GDM1 (cell line): ENCODE measurements around the gene MYO5B.

ENCODE experiments used
- DNase-seq: peaks from one replicate; lab custom pipeline; 2025; lab: John Stamatoyannopoulos, UW

Gene MYO5B

DNA sequence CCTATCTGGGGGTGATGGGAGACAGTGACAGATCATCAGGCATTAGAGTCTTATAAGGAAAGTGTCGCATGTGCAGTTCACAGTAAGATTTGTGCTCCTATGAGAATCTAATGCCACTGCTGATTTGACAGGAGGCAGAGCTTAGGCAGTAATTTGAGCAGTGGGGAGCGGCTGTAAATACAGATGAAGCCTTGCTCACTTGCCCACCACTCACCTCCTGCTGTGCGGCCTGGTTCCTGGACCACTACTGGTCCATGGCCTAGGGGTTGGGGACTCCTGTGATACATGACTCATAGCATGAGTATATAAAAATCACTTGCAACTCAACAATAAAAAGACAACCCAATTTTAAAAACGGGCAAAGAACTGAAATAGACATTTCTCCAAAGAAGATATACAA, 310.5 kb downstream of the MYO5B start:
- DNase-seq: no peak

DNA sequence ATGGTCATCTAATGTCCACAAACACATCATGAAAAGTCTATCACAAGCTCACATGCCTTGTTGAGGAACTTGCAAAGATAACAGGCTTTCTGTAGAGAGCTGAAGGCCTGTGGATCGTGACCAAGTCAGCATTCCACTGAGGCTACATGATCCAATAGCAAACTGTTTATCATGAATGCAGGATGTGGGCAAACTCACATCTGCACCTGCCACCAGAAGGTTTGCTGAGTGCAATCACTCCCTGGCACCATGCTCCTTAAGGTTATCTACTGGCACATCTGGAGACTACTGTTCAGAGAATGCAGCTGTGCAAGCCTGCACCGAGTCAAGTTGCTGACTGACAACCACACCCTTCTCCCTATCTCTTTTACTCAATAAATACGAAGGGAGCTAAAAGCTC, 314.3 kb downstream of the MYO5B start:
- DNase-seq: no peak

DNA sequence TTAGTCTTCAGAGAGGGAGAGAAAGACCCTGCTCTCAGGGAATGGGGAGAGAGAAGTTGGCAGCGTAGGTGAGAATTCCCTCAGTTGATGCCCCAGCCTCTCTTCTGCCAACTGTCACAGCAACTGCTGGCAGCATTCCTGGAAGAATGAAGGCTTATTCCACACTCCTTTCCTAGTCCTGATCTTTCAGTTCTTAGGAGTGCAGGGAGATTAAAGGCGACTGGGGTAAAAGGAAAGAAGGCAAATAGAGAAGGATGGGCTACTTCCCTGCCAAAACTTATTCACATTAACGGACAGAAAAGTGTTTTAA, 315.7 kb downstream of the MYO5B start:
- DNase-seq: no peak

DNA sequence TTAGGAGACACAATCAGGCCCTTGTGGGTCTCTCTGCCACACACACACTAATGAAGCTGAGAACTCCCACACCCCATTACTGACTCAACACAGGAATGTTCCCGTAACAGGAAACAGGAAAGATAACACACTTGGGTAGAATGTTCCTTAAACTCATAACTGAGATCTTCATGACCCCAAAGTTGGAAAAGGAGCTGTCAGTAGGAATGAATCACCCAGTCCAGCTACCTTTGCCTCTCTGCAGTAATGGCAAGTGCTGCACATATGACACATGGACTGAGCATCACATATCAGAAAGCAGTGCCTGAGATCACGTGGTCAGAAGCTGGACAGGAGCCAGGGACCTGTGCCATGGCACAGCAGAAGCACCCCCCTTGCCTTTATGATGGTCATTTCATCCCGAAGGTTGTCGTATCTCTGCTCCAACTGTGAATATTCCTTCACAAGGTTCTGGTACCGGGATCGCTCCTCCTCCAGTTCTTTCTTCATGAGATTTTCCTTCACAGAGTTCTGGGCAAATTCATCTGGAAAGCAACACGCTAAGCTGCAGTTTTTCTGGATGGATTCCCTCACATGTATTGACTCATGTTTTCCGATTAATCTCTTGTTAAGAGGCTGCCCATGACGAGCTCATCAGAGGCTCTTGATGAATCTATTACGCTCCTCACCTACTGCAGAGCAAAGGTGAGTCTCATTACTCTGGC, 316.2 kb downstream of the MYO5B start:
- no peak for DNase-seq

DNA sequence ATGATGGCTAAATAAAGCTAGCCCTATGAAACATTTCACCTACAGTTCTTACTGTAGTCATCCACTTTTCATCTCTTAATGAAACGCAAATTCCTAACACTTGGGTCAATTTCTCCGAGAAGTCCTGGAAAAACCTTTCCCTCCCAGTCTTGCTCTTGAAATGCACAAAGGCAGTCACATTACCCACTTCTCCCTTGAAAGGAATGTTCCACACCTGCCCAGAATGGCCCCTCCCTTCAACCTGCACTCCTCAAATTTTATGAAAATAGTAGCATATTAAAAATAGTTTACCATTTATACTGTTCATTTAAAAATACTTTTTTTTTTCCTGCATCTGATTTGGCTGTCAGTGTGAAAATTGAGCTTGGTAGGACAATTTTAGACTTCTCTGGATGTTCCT, 316.9 kb downstream of the MYO5B start:
- DNase-seq: no peak

DNA sequence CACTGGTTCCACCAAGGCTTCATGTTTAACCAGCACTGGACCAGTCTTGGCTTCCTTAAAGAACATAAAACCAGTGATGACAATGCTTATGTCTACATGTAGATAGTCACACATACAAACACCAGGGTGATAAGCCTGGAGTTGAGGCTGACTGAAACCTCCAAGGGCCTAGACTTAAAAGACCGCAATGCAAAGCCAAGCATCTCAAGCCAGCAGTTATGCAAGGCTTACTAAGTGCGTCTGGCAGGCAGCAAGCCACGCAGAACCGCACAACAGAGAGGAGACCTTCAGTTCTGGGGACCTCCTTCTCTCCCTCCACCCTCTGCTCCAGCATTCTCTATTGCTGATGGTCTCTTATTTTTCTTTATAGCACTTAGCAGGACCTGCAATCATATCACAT, 318.4 kb downstream of the MYO5B start:
- DNase-seq: no peak

DNA sequence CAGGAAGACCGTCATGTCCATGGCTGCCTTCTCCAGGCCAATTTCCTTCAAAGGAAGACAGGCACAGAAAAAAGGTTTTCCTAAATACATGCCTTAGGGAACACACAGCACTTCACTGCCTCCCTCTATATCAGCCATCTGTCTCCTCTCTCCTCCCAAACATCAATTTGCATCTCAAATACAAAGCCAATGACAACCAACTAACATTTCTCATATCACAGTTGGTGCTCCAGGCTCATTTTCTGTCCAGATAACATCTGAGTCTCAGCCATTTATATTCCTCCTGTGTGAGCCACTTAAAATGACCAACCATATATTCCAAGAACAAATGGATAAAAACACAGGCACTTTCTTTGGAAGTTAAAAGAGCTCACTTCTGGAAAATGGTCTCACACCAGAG, 319.2 kb downstream of the MYO5B start:
- DNase-seq: no peak

DNA sequence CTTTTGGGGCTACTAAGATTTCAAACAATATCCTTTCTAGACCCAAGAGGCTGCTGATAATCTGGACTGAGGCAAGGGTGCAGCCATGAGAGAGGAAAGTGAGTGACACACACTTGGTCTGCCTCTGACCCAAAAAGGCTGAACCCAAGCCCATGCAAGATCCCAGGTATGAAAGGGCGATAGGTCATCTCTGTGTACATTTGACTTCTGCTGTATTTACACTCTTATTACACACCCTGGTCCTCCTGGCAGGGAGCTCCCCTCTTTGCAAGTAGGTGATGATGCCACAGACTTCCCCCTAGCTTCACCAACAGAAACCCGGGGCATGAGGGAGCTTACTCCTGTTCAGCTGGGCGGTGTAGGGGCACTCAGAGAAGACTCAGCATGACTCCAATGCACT, 319.8 kb downstream of the MYO5B start:
- no peak for DNase-seq

DNA sequence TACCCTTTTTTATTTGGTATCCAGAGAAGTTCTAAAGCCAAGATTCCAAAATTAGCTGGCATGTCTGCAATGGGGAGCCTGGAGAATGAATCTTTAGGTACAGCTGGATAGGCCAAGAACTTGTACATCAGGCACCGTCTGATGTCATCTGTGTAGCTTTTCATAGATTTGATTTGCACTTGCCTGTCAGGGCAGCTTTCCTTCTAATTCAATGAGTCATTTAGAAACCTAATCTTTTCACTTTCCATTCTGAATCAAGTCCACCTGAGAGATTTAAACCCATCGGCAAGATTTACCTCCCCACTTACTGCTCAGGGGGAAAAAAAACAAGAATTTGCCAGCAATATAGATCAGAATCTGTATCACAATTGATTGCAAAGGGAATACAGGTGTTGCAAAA, 320.7 kb downstream of the MYO5B start:
- DNase-seq: no peak

DNA sequence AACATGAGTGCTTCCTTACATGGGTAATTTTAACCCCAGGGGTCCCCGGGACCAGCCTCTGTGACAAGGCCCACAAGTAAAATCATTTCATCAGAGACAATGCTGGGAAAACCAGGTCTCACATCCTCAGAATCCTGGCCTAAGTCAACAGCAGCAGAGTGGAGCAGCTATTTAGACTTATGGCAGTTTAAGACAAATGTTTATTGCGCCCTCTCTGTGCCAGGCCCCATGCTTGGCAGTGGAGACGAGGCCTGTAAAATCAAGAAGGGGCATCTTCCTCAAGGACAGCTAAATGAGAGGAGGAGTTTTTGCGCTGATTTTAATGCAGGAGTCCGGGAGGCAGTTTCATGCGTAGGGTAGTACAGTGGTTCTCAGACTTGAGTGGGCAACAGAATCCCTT, 325.6 kb downstream of the MYO5B start:
- no peak for DNase-seq

DNA sequence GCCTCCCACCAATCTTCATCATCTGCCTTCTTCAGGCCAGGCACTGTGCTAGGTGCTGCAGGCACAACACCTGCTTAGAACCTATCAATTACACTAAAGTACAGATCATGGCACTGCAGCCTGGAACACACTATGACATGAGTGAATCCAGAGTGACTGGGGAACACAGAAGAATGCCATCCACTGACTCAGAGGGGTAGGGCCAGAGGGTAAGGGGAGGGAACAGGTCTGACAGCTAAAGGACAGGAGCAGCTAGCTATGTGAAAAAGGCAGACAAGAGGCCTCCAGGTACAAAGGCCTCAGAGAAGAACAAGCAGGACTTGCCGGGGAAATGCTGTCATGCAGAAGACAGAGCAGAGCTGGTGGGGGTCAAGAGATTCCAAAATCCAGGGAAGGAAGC, 328.3 kb downstream of the MYO5B start:
- no peak for DNase-seq

DNA sequence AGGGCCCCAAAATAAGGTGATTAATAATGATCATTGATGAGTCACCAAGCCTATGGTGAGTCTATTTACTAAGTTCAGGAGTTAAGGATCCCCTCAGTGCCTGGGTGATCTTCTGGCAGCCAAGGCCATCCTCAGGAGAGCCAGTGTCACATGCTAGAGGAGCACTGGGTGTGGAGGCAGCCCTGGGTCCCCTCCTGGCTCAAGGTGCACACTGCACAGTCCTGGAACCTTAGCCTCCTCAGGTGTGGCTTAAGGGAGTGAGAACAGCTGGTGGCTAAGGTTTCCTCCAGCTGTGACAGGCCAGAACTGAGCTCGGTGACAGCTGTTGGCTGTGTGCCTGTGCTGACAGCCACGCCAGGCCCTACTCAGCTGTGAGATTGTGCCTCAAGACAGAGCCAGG, 329.5 kb downstream of the MYO5B start:
- no peak for DNase-seq

DNA sequence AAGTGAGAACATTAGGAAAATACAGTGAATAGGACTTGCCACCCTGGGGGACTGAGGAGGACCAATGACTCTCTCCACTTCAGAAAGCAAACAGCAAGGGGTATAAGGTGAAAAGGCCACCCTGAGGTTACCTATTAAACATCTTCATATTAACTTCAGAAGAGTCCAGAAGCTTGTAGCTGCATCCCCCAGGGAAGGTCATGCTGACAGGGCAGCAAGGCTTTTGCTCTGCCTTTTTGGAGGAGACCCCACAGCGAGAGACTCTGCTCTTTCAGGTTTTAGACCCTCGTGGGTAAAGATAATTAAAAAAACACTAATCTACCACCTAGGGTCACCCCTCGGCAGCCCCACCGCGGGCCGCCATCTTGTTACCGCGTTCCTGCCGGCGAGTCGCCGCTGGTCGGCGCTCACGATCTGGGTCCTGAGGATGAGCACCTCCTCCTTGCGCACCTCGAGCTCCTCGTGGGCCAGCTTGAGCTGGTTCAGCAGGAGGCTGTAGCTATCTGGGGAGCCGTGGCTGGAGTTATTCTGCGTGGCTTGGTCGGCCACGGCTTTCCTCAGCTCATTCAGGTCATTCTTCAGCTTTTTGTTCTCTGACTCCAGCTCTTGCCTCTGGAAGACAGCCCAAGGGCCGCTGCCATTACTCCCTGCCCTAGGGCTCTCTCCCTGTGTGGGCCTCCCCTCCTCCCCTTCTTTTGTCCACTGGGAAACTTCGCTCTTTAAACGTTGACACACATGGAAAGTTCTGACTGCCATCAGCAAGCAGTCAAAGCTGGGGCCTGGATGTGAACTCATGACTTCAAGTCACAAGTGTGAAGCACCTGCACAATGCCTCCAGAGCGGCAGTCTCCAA, 331.0 kb downstream of the MYO5B start:
- DNase-seq: no peak

DNA sequence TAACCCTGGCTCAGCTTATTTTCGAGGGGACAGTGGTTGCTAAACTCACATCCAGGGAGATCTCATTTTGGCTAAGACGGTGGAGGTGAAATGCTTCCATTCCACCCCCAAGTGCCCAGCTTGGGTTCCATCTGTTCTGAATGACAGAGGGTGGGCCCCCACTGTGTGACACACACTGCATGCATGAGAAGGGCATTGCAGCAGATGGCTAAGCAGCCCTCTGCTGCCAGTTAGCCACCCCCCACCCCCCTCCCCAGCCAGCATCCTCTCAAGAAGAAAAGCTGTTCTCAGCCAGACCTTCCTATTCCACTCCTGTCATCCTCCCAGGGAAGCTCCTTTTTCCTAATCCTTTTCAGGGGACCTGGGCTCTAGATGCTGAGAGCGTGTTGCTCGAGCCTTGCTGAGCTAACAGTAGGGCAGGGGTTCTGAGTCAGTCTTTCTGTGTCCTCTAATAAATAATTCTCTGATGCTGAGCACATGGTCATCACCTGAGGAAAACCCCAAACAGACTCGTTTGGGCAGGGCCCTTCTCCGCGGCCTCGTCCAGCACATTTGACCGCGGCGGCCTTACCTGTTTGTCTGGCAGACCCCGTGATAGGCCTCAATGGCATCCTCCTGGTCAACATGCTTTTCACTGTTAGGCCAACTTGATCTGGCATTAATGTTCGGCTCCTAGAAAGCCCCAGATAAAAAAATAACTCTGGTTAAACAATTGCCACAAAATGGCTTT, 332.1 kb downstream of the MYO5B start:
- no peak for DNase-seq

DNA sequence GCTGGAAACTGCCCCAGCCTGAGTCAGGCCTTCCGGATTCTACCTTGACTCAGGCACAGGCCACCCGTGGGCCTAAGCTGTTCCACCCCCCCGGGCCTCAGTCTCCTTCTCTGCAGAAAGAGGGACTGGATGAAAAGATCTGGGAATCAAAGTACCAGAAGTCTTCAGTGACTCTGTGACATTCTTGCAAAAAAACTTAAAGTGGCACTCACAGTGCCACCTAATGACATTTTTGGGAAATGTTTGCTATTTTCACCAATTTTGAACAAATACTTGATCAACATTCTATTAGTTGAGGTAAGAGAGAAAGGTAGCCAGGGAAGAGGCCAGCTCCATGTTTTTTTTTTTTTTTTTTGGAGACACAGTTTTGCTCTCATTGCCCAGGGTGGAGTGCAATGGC, 333.3 kb downstream of the MYO5B start:
- DNase-seq: no peak

DNA sequence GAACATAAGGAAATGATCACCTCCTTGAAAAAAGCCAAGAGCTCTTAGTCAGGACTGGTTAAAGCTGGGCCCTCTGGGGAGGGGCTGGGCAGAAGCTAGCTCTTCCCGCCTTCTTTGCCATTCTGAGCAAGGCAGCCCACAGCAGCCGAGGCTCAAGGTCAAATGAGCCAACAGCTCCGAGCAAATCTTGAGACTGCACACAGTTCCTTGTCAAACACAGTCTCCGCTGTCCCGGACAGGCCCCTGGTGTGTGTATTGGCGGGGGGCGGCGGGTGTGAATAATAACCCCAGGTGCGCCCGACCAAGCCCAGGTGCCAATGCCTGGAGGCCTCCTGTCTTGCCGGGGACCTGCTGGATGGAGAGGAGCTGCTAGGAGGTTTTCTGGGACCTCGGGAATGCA, 335.2 kb downstream of the MYO5B start:
- no peak for DNase-seq

DNA sequence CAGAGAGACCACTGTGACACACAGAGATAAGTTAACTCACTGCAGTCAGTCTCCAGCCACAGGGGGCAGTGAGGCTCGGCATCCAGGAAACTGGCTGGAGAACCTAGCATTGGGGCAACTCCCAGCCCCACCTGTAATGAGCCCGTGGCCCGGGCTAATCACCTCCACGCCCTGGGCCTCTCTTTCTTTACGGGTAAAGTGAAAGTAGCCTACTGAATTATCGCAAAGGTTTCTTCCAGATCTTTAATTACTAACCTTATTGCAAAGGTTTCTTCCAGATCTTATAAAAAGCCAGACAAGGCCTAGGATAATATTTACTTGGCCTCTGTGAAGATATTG, 336.0 kb downstream of the MYO5B start:
- no peak for DNase-seq

DNA sequence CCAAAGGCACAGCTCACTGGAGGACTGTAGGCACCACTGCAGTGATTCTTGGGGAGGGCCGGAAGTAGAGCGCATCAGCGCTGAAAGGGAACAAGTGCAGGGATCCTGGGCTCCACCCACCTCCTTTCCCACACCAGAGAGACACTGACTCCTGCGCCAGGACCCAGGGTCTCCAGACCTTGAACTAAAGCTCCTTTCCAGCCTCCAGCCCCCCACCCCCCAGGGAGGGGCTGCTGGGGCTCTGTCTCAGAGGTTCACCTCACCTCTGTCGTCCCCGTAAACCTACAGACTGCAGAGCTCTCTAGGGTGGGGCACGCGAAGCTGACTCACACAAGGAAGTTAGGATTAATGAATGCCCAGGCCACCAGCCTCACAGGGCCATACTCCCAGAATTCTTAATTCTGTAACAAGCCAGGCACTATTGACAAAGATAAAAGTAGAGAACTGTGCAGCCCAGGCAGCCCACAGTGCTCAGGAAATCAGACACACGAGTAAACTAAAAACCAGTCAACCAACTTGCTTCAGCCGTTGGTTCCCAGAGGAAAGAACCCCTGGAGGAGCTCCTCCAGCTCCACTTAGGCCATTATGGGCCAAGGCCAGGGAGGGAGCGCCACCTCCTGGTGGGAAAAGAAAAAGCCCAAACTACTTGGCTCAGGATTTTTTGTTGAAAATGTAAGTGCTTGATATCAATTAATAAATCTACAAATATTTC, 336.5 kb downstream of the MYO5B start:
- peak; percentile 15 for DNase-seq

DNA sequence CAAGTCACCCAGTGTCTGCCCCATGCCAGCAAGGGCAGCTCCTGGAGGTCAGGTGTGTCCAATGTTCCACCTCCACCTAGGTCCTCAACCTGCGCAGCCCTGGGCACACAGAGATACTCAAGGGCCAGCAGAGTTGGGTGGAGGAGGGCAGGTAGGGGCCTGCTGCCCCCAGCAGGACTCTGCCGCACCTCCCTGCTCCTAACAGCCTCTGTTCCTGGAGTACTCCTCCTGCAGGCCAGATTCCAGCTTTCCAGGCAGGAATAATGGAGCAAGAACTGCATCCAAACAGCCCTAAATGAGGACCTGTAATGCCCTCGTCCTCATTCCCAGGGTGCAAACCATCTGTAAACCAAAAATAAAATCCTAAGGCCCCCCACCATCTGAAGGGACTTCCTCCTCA, 337.2 kb downstream of the MYO5B start:
- DNase-seq: no peak

DNA sequence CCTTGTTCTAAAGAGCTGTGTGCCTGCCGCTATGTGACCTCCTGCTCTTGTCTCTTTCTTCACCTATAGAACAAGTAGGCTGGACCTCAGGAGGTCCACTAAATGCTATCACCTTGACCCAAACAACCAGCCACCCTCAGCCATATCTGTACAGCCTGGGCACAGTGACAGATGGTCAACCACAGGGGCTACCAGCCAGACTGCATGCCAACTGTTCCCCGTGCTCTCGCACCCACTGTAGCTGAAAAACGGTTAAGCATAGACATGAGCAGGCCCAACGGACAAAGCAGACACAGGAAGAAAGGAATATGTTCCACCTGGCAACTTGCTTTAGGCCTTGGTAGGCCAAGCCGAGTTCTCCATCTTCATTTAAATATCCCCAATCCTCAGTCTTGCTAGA, 338.5 kb downstream of the MYO5B start:
- DNase-seq: no peak

DNA sequence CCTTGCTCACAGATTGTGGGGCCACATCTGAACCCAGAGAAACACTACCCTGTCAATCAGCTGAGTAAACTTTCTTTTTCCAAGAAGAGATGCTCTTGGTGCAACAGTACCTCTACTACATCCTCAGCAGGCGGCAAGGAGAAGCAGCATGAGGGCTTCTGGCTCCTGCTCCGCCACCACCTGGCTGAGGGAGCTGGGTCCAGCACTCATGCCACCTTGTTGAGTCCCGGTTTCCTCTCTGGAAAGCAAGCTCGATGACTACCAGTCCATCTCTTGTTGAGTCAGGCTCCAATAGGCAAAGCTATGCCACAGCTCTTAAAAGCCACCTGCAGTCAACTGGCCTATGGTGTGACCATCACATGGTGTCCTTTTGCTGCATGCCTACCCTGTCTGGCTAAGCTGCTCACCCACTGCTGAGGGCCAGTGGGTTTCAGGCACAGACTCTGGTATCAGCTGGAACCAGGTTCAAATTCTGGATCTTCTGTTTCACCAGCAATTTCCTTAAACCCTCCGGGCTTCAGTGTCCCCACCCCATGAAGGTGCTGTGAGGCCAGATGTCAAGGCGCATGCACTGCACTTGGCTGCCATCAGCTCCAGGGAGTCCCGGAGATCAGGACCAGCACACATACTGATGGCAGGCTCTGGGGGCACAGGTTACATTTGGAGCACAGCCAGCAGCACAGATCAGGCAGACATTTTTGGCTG, 339.1 kb downstream of the MYO5B start:
- DNase-seq: no peak

DNA sequence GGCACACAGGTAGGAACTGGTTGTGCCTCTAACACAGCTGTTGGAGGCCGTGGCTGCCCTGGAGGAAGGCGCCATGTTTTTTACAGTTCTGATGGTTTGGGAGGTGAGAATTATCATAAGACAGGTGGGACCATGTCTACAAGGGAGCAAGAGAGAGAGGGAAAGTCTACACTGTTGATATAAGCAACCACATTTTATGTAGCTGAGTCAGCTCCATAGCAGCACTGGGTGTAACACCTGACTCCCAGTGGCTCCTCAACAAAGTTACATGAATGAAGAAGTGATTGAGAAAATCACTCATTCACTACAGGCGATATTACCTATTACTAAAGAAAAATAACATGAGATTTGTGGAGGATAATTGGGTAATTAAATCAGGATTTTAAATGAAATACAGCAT, 340.3 kb downstream of the MYO5B start:
- no peak for DNase-seq
